ENCODE data around the gene FXR2.

Gene FXR2

GRCh38 chr17:7544911-7545310, 69.8 kb downstream of the FXR2 start:
- no peak for DNase-seq

All from activated CD4-positive, CD25-positive, alpha-beta regulatory T cell treated with anti-CD3 and anti-CD28 coated beads, Interleukin-2, amount 50 U/mL, for 72 hours (primary cell).